Prostate gland (tissue), 2 donors: ENCODE results near the gene KLRC3.

Experiments used
- POLR2A ChIP-seq: fragments of 450-650 bp; IDR thresholded peaks from one replicate; pipeline ENCODE4 v1.6.1; 2016; ENCODE audit warnings: antibody characterized with exemption, mild to moderate bottlenecking
- TF ChIP-seq, protein P1 (sequence below), 4 experiments: fragments of 200-600 bp in 2 of 4; fragments of 450-650 bp in 2 of 4; sonication (generic) in 2 of 4; IDR thresholded peaks; 1 replicate in 3 of 4; 2 replicates in 1 of 4; pipeline ENCODE4 v1.5.1; 2016 to 2019; ENCODE audit warnings: antibody characterized with exemption in 4 of 4, mild to moderate bottlenecking in 2 of 4, moderate library complexity in 2 of 4

DNA sequence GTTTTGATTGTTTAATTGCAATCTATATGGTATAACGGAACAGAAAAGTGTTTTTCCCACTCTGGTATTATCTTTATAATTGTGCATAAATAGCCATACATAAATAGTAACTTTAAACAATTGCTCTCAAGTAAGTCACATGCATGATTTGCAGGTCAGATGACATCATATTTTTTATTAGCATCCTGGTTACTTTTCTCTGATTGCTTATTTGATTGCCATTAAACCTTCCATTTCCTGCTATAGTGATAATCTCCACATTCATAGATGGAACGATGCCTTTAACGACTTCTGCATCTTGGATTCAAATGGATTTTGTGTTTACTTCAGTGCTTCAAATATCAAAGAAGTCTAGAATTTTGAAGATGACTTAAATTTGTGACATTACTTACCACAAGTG, 27.1 kb downstream of the KLRC3 start:
- TF ChIP-seq, protein P1, sequence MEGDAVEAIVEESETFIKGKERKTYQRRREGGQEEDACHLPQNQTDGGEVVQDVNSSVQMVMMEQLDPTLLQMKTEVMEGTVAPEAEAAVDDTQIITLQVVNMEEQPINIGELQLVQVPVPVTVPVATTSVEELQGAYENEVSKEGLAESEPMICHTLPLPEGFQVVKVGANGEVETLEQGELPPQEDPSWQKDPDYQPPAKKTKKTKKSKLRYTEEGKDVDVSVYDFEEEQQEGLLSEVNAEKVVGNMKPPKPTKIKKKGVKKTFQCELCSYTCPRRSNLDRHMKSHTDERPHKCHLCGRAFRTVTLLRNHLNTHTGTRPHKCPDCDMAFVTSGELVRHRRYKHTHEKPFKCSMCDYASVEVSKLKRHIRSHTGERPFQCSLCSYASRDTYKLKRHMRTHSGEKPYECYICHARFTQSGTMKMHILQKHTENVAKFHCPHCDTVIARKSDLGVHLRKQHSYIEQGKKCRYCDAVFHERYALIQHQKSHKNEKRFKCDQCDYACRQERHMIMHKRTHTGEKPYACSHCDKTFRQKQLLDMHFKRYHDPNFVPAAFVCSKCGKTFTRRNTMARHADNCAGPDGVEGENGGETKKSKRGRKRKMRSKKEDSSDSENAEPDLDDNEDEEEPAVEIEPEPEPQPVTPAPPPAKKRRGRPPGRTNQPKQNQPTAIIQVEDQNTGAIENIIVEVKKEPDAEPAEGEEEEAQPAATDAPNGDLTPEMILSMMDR (IDR thresholded peaks at IDR 0.05): no peak
- TF ChIP-seq POLR2A: no peak
